Mononuclear cell (primary cell): ENCODE data around the gene EXD1. TPM values are rescaled to one million over a fixed set of nuclear protein-coding genes. Genes with fewer than 3 reads are reported as not detected.
"Not testable (repeated sequence)": the region's sequence is repeated elsewhere in the genome, so short reads cannot be mapped to it uniquely, and the experiment has no call there.

Source experiments
- H3K27me3 ChIP-seq: 2 replicates; pipeline ENCODE4 v1.6.0; 2011; ENCODE audit warnings: low read length, control low read depth; ENCODE audit not compliant: insufficient read depth
- H3K4me1 ChIP-seq: 2 replicates; pipeline ENCODE4 v1.5.1; 2011; ENCODE audit warnings: mild to moderate bottlenecking, low read length, control low read depth; ENCODE audit not compliant: insufficient read depth
- H3K4me3 ChIP-seq: 2 replicates; pipeline ENCODE4 v1.5.1; 2011; ENCODE audit warnings: mild to moderate bottlenecking, low read length, moderate library complexity
- H3K9me3 ChIP-seq: 2 replicates; pipeline ENCODE4 v1.5.1; 2011; ENCODE audit warnings: low read depth, mild to moderate bottlenecking, control low read depth, low read length
- total RNA-seq: library from RNA; depleted of rRNA; stranded (reverse); fragments of >200 nt; gene quantifications from one replicate; pipeline ENCODE4 v1.2.3, GENCODE V29; 2012

EXD1 gene
- total RNA-seq, 1 donor, result not detected

- not testable (repeated sequence) for H3K9me3 ChIP-seq, H3K4me1 ChIP-seq, H3K27me3 ChIP-seq, H3K4me3 ChIP-seq
Measured at GRCh38 chr15:41250745-41251144, 20.2 kb upstream of the EXD1 start.

DNA sequence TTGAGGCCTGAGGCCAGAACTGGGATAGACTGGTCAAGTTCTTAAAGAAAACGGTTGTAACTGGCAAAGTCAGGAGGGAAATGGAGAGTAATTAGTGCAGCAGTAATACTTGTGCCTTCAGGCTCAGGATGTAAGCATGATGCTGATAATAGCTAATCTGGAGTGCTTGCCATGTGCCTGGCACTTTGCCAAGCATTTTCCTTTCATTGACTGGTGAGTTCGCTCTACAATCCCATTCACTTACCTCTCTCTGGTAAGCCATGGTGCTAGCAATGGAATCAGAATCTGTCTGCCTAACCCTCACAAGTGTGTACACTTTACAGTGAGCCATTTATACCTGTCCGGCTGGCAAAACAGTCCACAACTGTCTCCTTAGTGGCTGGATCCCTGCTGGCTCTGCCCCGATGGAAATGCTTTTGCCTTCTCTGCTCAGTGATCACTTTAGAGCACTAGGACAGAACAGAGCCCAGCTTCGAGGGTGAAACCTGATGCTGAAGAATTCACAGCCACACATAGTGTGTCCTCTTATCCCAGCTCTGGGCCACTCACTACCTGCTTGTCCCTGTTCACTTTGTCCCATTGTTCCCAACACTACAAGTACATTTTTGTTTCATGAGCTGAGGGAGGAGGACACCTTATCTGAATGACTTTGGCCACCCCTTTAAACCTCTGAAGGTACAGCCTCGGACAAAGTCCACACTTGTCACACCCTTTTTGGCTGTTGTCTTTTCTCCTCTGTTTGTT is 10.8 kb upstream of the EXD1 start:
- Histone ChIP-seq H3K9me3 (no peaks in the 10 kb centered on the region), H3K4me3 (no peak overlapping the region), H3K4me1 (no peaks in the 10 kb centered on the region), H3K27me3 (no peaks in the 10 kb centered on the region)

DNA sequence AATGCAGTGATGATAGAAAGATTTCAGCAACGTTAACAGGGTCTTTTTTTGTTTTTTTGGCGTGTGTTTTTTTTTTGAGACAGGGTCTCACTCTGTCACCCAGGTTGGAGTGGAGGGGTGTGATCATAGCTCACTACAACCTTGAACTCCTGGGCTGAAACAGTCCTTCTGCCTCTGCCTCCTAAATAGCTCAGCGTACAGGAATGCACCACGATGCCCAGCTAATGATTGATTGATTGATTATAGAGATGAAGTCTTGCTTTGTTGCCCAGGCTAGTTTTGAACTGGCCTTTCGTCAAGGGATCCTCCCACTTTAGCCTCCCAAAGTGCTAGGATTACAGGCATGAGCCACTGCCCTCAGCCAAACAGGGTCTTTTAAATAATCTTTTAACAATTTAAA is 7.5 kb upstream of the EXD1 start:
- H3K4me1 ChIP-seq, result peaks cover 6% of the 10 kb centered on the region
- H3K9me3 ChIP-seq, result no peaks in the 10 kb centered on the region
- no peak overlapping the region for H3K4me3 ChIP-seq
- no peaks in the 10 kb centered on the region for H3K27me3 ChIP-seq

DNA sequence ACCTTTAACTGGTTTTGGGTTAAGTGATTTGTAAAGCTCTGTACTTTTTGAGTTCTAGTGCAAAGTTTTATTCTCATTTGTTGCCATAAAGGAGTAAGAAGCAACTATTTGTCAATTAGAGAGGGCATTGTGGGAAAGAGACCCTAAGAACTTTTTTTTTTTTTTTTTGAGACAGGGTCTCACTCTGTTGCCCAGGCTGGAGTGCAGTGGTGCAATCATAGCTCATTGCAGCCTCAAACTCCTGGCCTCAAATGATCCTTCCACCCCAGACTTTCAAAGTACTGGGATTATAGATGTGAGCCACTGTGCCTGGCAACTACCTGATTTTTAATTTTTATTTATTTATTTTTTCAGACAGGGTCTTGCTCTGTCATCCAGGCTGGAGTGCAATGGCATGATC is 5.4 kb upstream of the EXD1 start:
- no peaks in the 10 kb centered on the region for H3K27me3 ChIP-seq
- H3K4me1 ChIP-seq, result peaks cover 17% of the 10 kb centered on the region
- H3K4me3 ChIP-seq, result no peak overlapping the region
- H3K9me3 ChIP-seq, result no peaks in the 10 kb centered on the region

- peaks cover 22% of the 10 kb centered on the region for H3K4me1 ChIP-seq
- H3K4me3 ChIP-seq, H3K9me3 ChIP-seq, H3K27me3 ChIP-seq: not testable (repeated sequence)
Measured at GRCh38 chr15:41235228-41235627, 4.7 kb upstream of the EXD1 start.

- no peaks in the 10 kb centered on the region for H3K27me3 ChIP-seq
- H3K4me1 ChIP-seq, result peaks cover 24% of the 10 kb centered on the region
- no peak overlapping the region for H3K4me3 ChIP-seq
- H3K9me3 ChIP-seq, result no peaks in the 10 kb centered on the region
Measured at GRCh38 chr15:41233367-41233771, 2.8 kb upstream of the EXD1 start.

GRCh38 chr15:41231422-41232226 is 1.1 kb upstream of the EXD1 start:
- Histone ChIP-seq H3K27me3 (no peaks in the 10 kb centered on the region), H3K9me3 (no peaks in the 10 kb centered on the region), H3K4me1 (peaks cover 24% of the 10 kb centered on the region), H3K4me3 (peak overlapping the region; percentile 84)

DNA sequence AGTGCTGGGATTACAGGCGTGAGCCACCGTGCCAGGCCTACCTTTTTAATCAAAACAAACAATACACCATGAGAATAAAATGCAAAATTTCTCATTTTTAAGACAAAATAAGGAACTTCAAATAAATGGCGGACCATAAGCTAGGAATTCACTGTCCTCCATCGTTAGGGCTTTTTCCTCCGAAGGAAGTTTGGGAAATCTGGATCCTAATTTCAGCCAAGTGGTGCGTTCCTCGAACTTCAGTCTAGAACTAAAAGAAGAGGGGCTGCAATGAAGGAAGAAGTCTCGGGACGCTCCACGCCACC is 260 bp downstream of the EXD1 start:
- Histone ChIP-seq H3K27me3 (no peaks in the 10 kb centered on the region), H3K4me1 (peaks cover 24% of the 10 kb centered on the region), H3K4me3 (peak overlapping the region; percentile 84), H3K9me3 (no peaks in the 10 kb centered on the region)

DNA sequence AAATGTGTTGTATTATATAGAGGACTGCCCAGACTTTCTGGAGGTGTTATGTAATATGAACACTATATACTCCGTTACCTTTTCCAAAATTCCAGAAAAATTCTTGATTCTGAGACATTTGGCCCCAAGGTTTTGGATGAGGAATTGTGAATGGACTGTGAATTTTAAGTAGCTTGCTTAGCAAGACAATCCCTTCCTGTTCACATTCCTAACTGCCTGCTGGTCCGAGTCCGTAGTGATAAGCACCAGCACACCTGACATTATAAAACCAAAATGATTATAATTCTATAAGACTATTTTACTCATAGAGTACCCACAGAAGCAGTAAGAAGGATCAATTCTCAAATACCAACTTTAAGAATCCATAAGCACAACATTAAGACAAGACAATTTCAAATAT is 11.2 kb downstream of the EXD1 start:
- no peaks in the 10 kb centered on the region for H3K27me3 ChIP-seq
- H3K4me1 ChIP-seq, result peaks cover 17% of the 10 kb centered on the region
- no peaks in the 10 kb centered on the region for H3K9me3 ChIP-seq
- no peak overlapping the region for H3K4me3 ChIP-seq

DNA sequence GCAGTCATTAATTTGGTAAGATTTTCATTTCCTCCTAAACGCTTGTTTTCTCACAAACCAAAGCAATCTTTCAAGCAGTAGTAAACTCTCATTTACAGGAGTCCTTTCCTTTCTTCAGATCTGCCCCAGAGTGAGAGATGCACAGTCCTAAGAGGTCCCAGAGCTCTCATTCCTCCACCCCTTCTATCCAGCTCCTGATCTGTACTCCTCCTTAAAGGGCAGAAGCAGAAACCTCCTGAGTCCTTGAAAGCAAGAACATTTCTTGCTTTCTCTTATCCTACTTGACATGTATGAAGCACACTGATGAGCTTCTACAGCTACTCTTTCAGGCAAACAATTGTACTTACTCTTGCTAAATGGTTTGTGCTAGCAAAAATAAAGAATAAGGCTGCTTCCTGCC is 11.7 kb downstream of the EXD1 start:
- H3K27me3 ChIP-seq, result no peaks in the 10 kb centered on the region
- no peaks in the 10 kb centered on the region for H3K9me3 ChIP-seq
- H3K4me1 ChIP-seq, result peaks cover 17% of the 10 kb centered on the region
- H3K4me3 ChIP-seq, result no peak overlapping the region

DNA sequence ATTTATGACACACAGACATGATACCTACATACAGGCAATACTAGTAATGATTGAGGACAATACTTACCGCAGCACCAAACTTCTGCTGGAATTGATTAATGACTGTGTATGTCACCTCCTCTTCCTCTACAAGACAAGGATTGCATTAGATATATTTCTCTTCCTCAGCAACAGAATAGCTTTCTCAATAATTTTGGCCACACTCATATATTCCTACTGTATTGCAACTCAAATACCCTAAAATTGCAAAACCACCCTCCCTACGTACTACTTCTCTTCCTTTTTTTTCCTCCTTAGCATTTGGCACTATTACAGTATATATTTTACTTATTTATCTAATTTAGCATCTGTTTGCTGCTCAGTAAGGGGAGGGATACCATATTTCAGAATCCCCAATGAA is 14.8 kb downstream of the EXD1 start:
- Histone ChIP-seq H3K4me1 (peaks cover 17% of the 10 kb centered on the region), H3K4me3 (no peak overlapping the region), H3K9me3 (no peaks in the 10 kb centered on the region), H3K27me3 (no peaks in the 10 kb centered on the region)

DNA sequence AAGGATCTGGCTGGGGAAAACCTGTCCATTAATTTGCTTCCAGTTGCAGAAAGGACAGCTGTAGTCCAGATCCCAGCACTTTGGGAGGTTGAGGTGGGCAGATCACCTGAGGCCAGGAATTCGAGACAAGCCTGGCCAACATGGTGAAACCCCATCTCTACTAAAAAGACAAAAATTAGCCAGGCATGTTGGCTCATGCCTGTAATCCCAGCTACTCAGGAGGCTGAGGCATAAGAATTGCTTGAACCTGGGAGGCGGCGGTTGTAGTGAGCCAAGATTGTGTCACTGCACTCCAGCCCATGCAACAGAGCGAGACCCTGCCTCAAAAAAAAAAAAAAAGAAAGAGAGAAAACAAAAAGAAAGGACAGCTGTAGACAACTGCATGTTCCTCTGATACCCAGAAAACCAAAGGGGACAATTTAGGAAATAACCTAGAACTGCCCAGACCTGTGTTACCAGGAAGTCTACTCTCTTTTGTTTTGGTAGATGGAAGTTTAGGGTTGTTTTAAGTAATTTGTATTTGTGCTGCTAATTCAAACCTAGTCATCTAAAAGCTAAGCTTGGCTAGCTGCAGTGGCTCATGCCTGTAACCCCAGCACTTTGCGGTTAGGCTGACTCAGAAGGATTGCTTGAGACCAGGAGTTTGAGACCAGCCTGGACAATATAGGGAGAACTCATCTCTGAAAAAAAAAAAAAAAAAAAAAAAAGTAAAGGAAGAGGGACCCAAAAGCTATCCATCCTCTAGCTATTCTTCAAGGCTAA is 22.7 kb downstream of the EXD1 start:
- Histone ChIP-seq H3K9me3 (no peaks in the 10 kb centered on the region), H3K4me1 (no peaks in the 10 kb centered on the region), H3K4me3 (no peak overlapping the region), H3K27me3 (no peaks in the 10 kb centered on the region)

DNA sequence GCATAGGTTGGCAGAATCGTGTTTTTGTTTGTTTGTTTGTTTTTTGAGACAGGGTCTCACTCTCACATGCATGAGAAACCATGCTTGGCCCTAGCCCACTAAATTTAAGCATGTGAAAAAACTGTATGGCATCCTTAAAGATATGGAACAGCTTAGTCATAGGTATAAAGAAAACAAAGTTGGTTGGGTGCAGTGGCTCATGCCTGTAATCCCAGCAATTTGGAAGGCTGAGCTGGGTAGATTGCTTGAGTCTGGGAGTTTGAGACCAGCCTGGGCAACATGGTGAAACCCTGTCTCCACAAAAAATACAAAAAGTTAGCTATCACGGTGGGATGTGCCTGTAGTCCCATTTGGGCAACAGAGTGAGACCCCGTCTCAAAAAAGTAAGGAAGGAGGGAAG is 25.2 kb downstream of the EXD1 start:
- Histone ChIP-seq H3K9me3 (no peaks in the 10 kb centered on the region), H3K4me3 (no peak overlapping the region), H3K4me1 (no peaks in the 10 kb centered on the region), H3K27me3 (no peaks in the 10 kb centered on the region)

DNA sequence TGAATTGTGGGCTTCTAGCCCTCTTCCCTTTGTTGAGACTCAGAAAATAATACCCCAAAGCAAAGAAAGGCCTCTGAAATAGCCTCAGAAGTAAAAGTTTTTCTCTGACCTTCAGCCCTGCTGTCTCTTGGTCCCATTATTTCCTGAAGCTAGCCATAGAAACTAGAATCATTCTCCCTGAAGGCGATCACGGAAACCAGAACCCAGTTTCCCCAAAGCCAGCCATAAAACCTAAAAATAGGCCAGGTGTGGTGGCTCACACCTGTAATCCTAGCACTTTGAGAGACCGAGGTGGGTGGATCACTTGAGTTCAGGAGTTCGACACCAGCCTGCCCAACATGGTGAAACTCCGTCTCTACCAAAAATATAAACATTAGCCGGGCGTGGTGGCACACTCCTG is 27.2 kb downstream of the EXD1 start:
- Histone ChIP-seq H3K27me3 (no peaks in the 10 kb centered on the region), H3K4me1 (no peaks in the 10 kb centered on the region), H3K4me3 (no peak overlapping the region), H3K9me3 (no peaks in the 10 kb centered on the region)

- Histone ChIP-seq H3K4me1 (no peaks in the 10 kb centered on the region), H3K9me3 (no peaks in the 10 kb centered on the region), H3K4me3 (no peak overlapping the region), H3K27me3 (no peaks in the 10 kb centered on the region)
Measured at GRCh38 chr15:41199470-41199869, 31.1 kb downstream of the EXD1 start.
